Measurements from ENCODE around the gene ZNF394.

DNA sequence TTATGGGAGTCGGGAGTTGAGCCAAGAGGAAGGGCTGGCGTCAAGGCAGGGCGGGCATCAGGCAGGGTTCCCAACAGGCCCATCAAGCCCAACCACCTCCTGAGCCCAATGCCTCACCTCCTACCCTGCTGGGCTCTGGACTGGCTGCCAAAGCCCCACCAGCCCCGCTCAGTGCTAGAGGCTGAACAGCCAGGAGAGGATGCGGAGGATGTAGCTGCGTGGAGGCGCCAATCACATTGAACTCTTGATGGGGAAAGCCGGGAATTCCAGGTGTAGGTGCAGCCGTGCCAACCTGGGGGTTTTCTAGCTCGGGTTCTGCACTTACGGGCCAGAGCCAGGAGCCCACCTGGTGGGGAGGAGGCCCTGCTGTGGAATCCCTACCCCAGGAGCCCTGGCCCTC, 47.0 kb downstream of the ZNF394 start:
- TF ChIP-seq CTCF (IDR thresholded peaks at IDR 0.05 in 4 of 5, conservative IDR thresholded peaks at IDR 0.05 in 1 of 5) (no peak), POLR2A (IDR thresholded peaks at IDR 0.05) (no peak)

Data from gastrocnemius medialis (tissue), 4 donors.